Stomach (tissue), 4 donors: ENCODE measurements around the gene MARK1.

Experiments
- EP300 ChIP-seq: sonication (generic); formaldehyde crosslinking; IDR thresholded peaks from one replicate; pipeline ENCODE4 v1.6.1; 2017; ENCODE audit warnings: antibody characterized with exemption
- POLR2A ChIP-seq, 4 donors: fragments of 450-650 bp; IDR thresholded peaks; one replicate each; pipeline ENCODE4 v1.6.1; 2016; ENCODE audit warnings: antibody characterized with exemption in 4 of 4, control low read depth in 2 of 4, mild to moderate bottlenecking in 1 of 4, moderate library complexity in 1 of 4
- TF ChIP-seq, protein P1 (sequence below), 7 experiments: fragments of 450-650 bp in 4 of 7; fragments of 200-600 bp in 3 of 7; sonication (generic) in 3 of 7; IDR thresholded peaks; one replicate each; pipeline ENCODE4 v1.5.1; 2016 to 2019; ENCODE audit warnings: antibody characterized with exemption in 7 of 7, control low read depth in 2 of 7, mild to moderate bottlenecking in 1 of 7

DNA sequence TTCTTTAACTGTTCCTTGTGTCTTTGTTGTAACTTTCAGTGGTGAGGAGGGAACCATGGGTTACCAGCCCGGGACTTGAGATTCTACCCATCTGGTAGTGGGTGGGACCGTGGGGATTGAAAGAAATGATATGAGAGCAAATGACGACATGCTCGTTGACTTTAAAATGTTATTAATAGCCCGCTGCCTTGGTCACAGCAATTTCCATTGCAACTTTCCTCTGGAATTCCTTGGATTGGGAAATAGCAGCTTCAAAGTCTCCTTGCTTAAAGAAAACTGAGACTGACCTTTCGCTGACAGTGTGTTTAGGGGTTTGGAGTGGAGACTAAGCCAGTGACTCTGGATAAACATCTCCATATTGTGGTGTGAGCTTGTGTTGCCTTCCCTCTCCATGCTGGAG lies 44.2 kb upstream of the MARK1 start:
- TF ChIP-seq, protein P1, sequence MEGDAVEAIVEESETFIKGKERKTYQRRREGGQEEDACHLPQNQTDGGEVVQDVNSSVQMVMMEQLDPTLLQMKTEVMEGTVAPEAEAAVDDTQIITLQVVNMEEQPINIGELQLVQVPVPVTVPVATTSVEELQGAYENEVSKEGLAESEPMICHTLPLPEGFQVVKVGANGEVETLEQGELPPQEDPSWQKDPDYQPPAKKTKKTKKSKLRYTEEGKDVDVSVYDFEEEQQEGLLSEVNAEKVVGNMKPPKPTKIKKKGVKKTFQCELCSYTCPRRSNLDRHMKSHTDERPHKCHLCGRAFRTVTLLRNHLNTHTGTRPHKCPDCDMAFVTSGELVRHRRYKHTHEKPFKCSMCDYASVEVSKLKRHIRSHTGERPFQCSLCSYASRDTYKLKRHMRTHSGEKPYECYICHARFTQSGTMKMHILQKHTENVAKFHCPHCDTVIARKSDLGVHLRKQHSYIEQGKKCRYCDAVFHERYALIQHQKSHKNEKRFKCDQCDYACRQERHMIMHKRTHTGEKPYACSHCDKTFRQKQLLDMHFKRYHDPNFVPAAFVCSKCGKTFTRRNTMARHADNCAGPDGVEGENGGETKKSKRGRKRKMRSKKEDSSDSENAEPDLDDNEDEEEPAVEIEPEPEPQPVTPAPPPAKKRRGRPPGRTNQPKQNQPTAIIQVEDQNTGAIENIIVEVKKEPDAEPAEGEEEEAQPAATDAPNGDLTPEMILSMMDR (IDR thresholded peaks at IDR 0.05) = no peak
- TF ChIP-seq EP300 = no peak
- no peak for TF ChIP-seq POLR2A (IDR thresholded peaks at IDR 0.05)
